Measurements from ENCODE around the gene MOAP1.
"Not testable (repeated sequence)": the region's sequence is repeated elsewhere in the genome, so short reads cannot be mapped to it uniquely, and the experiment has no call there.

Gene MOAP1

GRCh38 chr14:93142854-93143652, 41.6 kb downstream of the MOAP1 start:
- DNase-seq, result no peak

- DNase-seq, result no peak
Measured at GRCh38 chr14:93137864-93138263, 46.8 kb downstream of the MOAP1 start.

DNA sequence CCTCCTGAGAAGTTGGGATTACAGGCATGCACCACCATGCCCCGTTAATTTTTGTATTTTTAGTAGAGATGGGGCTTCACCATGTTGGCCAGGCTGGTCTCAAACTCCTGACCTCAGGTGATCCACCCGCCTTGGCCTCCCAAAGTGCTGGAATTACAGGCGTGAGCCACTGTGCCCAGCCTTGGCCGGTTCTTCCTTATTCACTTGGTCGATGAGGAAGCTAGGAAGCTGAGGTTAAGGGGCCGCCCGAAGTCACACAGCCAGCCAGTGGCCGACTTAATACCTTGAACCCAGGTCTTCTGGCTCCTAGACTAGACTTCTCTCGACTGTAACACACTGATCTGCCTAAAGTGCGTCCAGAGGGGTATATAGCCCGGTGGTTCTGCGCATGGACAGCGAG, 48.2 kb downstream of the MOAP1 start:
- DNase-seq, result not testable (repeated sequence)

DNA sequence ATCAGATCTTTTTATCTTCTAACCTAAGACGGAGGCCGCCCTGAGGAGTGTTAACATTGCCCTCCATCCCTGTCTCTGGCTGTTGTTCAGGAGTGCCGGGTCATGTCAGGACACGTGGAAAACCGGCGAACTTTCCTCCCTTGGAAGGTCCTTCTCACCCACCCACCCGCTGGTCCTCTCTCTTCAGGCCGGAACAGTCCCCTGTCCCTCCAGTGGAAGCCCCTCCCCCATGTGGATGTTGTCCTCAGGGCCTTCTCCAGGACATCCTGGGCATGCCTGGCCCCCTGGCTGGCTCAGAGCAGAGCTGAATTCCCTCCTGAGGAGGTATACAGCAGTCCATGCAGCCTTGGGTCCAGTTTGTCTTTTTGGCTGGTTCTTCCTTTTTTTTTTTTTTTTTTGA, 48.7 kb downstream of the MOAP1 start:
- DNase-seq, result no peak

DNA sequence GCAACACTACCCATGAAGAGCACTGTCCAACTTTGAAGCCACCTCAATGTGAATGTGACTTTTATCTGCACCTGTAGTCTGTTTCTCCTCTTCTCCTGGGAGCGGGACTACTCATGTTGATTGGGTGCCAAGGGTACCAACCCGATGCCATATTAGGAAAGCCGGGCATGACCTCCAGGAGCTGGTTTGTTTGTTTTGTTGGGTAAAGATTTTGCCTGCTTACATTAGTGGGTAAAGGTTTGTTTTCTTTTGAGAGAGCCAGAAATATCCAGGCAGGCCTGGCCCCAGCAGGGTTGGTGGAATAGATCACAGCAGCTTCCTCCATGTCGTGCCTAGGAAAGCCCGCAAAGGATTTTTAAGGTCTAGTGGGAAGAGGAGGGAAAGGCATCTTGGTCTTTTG, 49.3 kb downstream of the MOAP1 start:
- no peak for DNase-seq

DNA sequence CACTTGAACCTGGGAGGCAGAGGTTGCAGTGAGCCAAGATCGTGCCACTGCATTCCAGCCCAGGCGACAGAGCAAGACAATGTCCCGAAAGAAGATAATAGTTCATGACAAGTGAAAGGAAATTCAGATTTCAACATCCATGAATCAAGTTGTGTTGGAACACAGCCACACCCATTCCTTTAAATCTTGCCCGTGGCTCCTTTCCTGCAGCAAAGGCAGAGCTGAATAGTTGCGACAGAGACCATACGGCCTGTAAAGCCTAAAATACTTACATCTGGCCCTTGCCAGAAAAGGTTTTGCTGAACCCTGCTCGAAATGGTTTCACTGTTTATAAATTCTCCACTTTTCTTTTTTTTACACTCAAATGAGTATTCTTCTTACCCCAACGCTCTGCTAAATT, 51.2 kb downstream of the MOAP1 start:
- no peak for DNase-seq

GRCh38 chr14:93132472-93133065, 52.1 kb downstream of the MOAP1 start:
- no peak for DNase-seq
